SU-DHL-6 (cell line): Measurements from ENCODE around the gene CBX1.

Experiments used
- EZH2phosphoT487 ChIP-seq: fragments of 200-600 bp; sonication (generic), shearing (Covaris generic); conservative IDR thresholded peaks from 2 replicates; pipeline ENCODE4 v1.6.1; 2018; ENCODE audit warnings: mild to moderate bottlenecking, antibody characterized with exemption, low read length, moderate library complexity, mixed read lengths
- TF ChIP-seq, protein P1 (sequence below): fragments of 200-600 bp; sonication (generic); IDR thresholded peaks from one replicate; pipeline ENCODE4 v1.5.1; 2017; ENCODE audit warnings: antibody characterized with exemption, mild to moderate bottlenecking, low read length, moderate library complexity; ENCODE audit not compliant: insufficient read depth, poor library complexity, severe bottlenecking

DNA sequence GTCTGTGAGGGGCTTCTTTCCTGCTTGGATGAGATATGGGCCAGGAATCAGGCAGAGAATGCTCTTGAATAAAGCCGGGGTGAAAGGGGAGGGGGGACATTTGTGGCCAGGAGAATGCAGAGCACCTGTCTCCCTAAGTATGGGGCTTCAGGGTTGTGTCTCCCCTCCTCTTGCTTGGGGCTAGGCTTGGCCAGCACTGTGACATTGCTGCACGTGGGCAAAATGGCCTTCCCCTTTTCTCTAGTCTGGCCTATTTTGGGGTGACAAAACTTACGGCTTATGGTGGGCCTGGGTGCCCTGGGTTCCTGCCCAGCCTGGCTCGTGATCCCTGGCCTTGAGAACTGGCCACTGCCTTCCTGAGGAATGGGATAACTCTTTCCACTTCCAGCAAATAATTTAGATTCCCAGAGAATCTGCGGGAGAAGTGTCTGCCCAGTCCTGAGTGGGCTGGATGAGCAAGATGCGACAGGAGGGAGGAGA is 47.5 kb downstream of the CBX1 start:
- TF ChIP-seq, protein P1, sequence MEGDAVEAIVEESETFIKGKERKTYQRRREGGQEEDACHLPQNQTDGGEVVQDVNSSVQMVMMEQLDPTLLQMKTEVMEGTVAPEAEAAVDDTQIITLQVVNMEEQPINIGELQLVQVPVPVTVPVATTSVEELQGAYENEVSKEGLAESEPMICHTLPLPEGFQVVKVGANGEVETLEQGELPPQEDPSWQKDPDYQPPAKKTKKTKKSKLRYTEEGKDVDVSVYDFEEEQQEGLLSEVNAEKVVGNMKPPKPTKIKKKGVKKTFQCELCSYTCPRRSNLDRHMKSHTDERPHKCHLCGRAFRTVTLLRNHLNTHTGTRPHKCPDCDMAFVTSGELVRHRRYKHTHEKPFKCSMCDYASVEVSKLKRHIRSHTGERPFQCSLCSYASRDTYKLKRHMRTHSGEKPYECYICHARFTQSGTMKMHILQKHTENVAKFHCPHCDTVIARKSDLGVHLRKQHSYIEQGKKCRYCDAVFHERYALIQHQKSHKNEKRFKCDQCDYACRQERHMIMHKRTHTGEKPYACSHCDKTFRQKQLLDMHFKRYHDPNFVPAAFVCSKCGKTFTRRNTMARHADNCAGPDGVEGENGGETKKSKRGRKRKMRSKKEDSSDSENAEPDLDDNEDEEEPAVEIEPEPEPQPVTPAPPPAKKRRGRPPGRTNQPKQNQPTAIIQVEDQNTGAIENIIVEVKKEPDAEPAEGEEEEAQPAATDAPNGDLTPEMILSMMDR, result no peak
- no peak for TF ChIP-seq EZH2phosphoT487
